ENCODE measurements around the gene MT1E.

MT1E gene

DNA sequence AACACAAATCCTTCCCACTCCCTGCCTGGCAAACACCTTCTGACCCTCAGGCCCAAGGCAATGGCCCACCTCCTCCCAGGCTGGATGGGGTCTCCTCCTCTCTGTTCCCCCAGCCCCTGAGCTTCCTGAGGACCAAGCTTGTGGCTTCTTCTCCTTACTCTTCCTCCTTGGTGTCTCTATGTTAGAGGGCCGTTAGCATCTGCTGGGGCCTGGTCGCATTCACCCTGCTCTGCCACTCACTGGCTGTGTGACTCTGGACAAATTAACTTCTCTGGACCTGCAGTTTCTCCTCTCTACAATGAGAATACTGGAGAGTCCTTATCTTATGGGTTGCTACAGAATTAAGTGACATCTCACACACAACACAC, 17.9 kb upstream of the MT1E start:
- no peak for TF ChIP-seq CTCF (IDR thresholded peaks at IDR 0.05; ENCODE audit: low read depth, low read length)
- no peak for DNase-seq (ENCODE audit: extremely low read depth, low read depth)

GRCh38 chr16:56608043-56608875, 17.3 kb upstream of the MT1E start, which contains the start of gene MT2A:
Gene MT2A, plus strand, starts transcription at chr16:56608584. Its CDS starts 72 bp downstream, at chr16:56608656.
- peak; percentile 90 for DNase-seq (ENCODE audit: extremely low read depth, low read depth)
- no peak for TF ChIP-seq CTCF (IDR thresholded peaks at IDR 0.05; ENCODE audit: low read depth, low read length)

- no peak for TF ChIP-seq CTCF (IDR thresholded peaks at IDR 0.05; ENCODE audit: low read depth, low read length)
- no peak for DNase-seq (ENCODE audit: extremely low read depth, low read depth)
Observed at GRCh38 chr16:56608876-56609462, 16.6 kb upstream of the MT1E start.

- no peak; the same call in 1 of the 2 replicates for TF ChIP-seq CTCF (IDR thresholded peaks at IDR 0.05; ENCODE audit: low read depth, low read length)
- DNase-seq (ENCODE audit: extremely low read depth, low read depth): no peak
Observed at GRCh38 chr16:56609463-56609921, 16.1 kb upstream of the MT1E start.

- no peak for DNase-seq (ENCODE audit: extremely low read depth, low read depth)
- no peak for TF ChIP-seq CTCF (IDR thresholded peaks at IDR 0.05; ENCODE audit: low read depth, low read length)
Observed at GRCh38 chr16:56610017-56610608, 15.5 kb upstream of the MT1E start.

DNA sequence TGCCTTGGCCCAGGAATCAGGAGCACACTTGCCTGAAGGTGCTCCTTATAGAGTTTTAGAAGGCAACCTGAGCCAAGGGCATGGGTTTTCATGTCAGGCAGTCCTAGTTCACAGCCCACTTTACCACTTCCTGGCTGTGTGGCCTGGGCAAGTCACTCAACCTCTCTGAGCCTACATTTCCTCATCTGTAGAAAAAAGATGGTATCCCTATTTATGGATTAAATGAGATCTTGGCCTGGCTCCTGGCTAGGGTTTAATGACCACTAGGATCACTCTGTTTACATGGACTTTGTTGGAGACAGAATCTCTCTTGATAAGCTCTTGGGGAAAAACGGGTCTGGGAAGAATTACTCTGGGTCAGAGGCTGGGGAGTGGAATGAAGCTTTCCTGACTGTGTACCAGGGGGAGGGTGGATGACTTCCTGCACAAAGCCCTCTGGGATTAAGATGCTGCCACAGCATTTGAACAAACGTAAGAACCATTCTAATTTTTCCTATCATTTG, 14.9 kb upstream of the MT1E start:
- no peak for TF ChIP-seq CTCF (IDR thresholded peaks at IDR 0.05; ENCODE audit: low read depth, low read length)
- no peak for DNase-seq (ENCODE audit: extremely low read depth, low read depth)

Measured in AG09319 (cell line).